Measurements from ENCODE around the gene ZBTB32.

Gene ZBTB32

DNA sequence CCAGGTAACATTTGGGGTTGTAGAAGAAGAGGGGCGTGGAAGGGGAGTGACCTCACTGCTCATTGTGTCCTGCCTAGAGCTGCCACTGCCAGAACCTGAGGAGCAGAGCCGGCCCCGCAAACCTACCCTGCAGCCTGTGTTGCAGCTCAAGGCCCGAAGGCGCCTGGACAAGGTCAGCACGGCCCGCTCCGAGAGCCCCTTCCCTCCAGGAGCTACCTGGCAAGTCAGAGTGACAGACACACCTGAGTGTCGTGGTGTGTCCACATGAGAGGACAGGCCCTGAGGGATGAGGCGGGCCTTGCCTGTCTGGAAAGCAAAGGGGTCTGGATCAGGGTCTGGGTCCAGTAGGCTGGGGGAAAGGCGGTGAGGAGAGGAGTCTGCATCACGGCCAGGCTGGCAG lies 20.2 kb downstream of the ZBTB32 start:
- no peaks in the 10 kb centered on the region for H3K9me3 Mint-ChIP-seq
- TF ChIP-seq, protein P1, sequence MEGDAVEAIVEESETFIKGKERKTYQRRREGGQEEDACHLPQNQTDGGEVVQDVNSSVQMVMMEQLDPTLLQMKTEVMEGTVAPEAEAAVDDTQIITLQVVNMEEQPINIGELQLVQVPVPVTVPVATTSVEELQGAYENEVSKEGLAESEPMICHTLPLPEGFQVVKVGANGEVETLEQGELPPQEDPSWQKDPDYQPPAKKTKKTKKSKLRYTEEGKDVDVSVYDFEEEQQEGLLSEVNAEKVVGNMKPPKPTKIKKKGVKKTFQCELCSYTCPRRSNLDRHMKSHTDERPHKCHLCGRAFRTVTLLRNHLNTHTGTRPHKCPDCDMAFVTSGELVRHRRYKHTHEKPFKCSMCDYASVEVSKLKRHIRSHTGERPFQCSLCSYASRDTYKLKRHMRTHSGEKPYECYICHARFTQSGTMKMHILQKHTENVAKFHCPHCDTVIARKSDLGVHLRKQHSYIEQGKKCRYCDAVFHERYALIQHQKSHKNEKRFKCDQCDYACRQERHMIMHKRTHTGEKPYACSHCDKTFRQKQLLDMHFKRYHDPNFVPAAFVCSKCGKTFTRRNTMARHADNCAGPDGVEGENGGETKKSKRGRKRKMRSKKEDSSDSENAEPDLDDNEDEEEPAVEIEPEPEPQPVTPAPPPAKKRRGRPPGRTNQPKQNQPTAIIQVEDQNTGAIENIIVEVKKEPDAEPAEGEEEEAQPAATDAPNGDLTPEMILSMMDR (IDR thresholded peaks at IDR 0.05): no peak
- H3K4me1 Mint-ChIP-seq: peaks cover 6% of the 10 kb centered on the region
- no peak for DNase-seq
- peaks cover 37% of the 10 kb centered on the region for H3K36me3 Mint-ChIP-seq (ENCODE audit: low read depth)
- peaks cover under 1% of the 10 kb centered on the region for H3K27me3 Mint-ChIP-seq (ENCODE audit: low read depth, poor library complexity)
- no peak overlapping the region for H3K27ac Mint-ChIP-seq
- H3K4me3 Mint-ChIP-seq: no peak overlapping the region

DNA sequence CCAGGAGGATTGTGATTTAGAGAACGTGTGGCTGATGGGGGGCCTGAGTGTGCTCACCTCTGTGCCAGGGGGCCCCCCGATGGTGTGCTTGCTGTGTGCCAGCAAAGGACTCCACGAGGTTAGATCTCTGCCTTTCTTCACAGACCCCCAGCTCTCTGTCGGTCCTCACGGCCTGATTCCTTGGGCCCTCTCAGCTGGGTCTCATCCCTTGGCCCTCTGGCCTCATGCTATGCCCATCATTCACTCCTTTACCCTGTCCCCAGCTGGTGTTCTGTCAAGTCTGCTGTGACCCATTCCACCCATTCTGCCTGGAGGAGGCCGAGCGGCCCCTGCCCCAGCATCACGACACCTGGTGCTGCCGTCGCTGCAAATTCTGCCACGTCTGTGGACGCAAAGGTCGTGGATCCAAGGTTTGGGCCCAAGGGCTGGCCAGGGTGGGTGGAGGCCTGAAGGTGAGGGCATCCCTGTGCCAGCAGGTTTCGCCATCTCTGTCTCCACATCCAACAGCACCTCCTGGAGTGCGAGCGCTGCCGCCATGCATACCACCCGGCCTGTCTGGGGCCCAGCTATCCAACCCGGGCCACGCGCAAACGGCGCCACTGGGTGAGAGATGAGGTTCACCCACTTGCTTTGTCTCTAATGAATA lies 21.0 kb downstream of the ZBTB32 start:
- Mint-ChIP-seq H3K27ac (no peak overlapping the region), H3K36me3 (ENCODE audit: low read depth) (peaks cover 41% of the 10 kb centered on the region), H3K27me3 (ENCODE audit: low read depth, poor library complexity) (no peaks in the 10 kb centered on the region), H3K4me1 (peaks cover under 1% of the 10 kb centered on the region), H3K9me3 (no peaks in the 10 kb centered on the region), H3K4me3 (no peak overlapping the region)
- TF ChIP-seq, protein P1 (IDR thresholded peaks at IDR 0.05): no peak
- DNase-seq: no peak

DNA sequence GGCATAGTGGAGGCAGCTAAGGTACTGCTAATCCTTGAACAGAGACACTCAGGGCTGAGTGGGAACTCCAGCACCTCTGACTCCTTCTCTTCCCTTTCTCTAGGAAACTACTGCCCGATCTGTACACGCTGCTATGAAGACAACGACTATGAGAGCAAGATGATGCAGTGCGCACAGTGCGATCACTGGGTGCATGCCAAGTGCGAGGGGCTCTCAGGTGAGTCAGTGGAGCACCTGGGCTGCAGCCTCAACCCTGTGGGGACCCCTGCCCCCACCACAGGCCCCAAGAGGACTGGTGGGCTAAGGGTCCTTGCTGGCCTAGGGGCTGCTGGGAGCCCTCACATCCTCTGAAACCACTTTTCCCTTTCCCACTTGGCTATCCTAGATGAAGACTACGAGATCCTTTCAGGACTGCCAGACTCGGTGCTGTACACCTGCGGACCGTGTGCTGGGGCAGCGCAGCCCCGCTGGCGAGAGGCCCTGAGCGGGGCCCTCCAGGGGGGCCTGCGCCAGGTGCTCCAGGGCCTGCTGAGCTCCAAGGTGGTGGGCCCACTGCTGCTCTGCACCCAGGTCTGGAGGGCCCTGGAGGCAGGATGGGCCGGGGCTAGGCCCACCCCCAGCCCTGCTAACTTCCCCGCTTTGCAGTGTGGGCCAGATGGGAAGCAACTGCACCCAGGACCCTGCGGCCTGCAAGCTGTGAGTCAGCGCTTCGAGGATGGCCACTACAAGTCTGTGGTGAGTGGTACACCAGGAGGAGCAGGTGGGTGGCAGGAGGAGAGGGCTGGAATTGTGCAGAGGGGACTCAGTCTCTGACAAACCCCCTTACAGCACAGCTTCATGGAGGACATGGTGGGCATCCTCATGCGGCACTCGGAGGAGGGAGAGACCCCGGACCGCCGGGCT lies 22.9 kb downstream of the ZBTB32 start:
- no peak for DNase-seq
- no peaks in the 10 kb centered on the region for H3K9me3 Mint-ChIP-seq
- peaks cover 49% of the 10 kb centered on the region for H3K36me3 Mint-ChIP-seq (ENCODE audit: low read depth)
- TF ChIP-seq, protein P1 (IDR thresholded peaks at IDR 0.05): no peak
- H3K27ac Mint-ChIP-seq: no peak overlapping the region
- no peaks in the 10 kb centered on the region for H3K4me1 Mint-ChIP-seq
- no peak overlapping the region for H3K4me3 Mint-ChIP-seq
- H3K27me3 Mint-ChIP-seq (ENCODE audit: low read depth, poor library complexity): no peaks in the 10 kb centered on the region

DNA sequence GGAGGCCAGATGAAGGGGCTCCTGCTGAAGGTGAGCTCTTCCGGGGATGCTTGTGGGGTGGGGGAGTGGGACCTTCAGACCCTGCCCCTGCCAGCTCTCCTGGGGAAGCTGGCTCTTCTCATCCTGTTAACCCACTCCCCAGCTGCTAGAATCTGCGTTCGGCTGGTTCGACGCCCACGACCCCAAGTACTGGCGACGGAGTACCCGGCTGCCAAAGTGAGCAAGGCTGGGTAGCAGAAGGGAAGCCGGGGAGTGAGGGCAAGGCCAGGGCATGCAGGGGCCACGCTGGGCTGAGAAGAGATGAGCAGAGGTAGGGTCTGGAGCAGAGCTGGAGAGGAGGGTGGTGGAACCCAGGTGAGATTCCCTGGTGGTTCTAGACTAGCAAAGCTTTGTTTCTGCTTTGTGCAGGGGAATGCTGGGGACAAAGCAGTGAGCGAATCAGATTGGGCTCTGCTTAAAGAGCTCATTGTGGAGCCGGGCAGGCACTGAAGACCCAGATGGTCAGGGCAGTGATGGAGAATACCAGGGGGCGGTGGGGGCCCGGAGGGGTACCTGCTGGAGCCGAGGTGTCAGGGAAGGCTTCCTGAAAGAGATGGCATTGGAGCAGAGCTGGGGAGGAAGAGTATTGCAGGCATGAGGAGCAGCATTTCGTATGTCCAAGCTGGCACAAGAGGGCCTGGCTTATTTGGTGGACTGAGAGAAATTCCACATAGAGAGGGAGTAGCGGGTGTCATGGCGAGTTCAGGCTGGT lies 23.8 kb downstream of the ZBTB32 start:
- Mint-ChIP-seq H3K9me3 (no peaks in the 10 kb centered on the region), H3K27ac (no peak overlapping the region), H3K4me1 (no peaks in the 10 kb centered on the region), H3K27me3 (ENCODE audit: low read depth, poor library complexity) (no peaks in the 10 kb centered on the region), H3K4me3 (no peak overlapping the region), H3K36me3 (ENCODE audit: low read depth) (peaks cover 48% of the 10 kb centered on the region)
- TF ChIP-seq, protein P1 (IDR thresholded peaks at IDR 0.05): no peak
- DNase-seq: no peak

DNA sequence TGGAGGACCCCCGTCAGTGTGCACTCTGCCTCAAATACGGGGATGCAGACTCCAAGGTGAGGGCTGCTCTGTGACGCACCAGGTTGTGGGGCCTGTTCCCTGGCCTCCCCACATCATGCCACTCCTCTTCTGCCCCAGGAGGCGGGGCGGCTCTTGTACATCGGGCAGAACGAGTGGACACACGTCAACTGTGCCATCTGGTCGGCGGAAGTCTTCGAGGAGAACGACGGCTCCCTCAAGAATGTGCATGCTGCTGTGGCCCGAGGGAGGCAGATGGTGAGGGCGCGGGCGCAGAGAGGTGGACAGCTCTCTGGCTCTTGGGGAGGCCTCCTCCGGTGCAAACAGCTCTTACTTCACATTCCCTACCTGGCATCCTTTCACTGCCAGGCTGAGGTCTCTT lies 24.7 kb downstream of the ZBTB32 start:
- no peak overlapping the region for H3K27ac Mint-ChIP-seq

More for the DNA sequence above, 24.7 kb downstream of the ZBTB32 start:
- TF ChIP-seq, protein P1 (IDR thresholded peaks at IDR 0.05): no peak
- H3K9me3 Mint-ChIP-seq: no peaks in the 10 kb centered on the region
- no peak for DNase-seq
- no peaks in the 10 kb centered on the region for H3K27me3 Mint-ChIP-seq (ENCODE audit: low read depth, poor library complexity)
- no peak overlapping the region for H3K4me3 Mint-ChIP-seq
- no peaks in the 10 kb centered on the region for H3K4me1 Mint-ChIP-seq
- H3K36me3 Mint-ChIP-seq (ENCODE audit: low read depth): peaks cover 45% of the 10 kb centered on the region
